Panc1 (cell line): Measurements from ENCODE around the gene TCF25.

Experiments used
- CTCF ChIP-seq: fragments of 450-650 bp; IDR thresholded peaks from 2 replicates; pipeline ENCODE4 v1.5.1; 2017; ENCODE audit warnings: mild to moderate bottlenecking
- POLR2AphosphoS5 ChIP-seq: IDR thresholded peaks from 2 replicates; pipeline ENCODE4 v1.6.1; 2012; ENCODE audit warnings: mild to moderate bottlenecking, low read depth, low read length, moderate library complexity
- SIN3A ChIP-seq: IDR thresholded peaks from 2 replicates; pipeline ENCODE4 v1.6.1; 2012; ENCODE audit warnings: low read depth, mild to moderate bottlenecking, low read length, moderate library complexity, borderline replicate concordance; ENCODE audit not compliant: insufficient read depth

- TF ChIP-seq CTCF (no peak), SIN3A (no peak), POLR2AphosphoS5 (no peak)
Observed at GRCh38 chr16:89847051-89847939, 26.1 kb upstream of the TCF25 start.
